ENCODE data around the gene PSMA7.

Gene PSMA7

GRCh38 chr20:62183426-62184142 lies 40.4 kb upstream of the PSMA7 start:
- no peaks in the 10 kb centered on the region for H3K9me3 ChIP-seq (ENCODE audit: insufficient read depth, low read length, severe bottlenecking)
- H3K27ac ChIP-seq (ENCODE audit: low read length) = peak overlapping the region; percentile 91
- H3K9ac ChIP-seq (ENCODE audit: low read depth, low read length) = peak overlapping the region; percentile 88
- peak overlapping the region; percentile 85 to 89 for H3K4me3 ChIP-seq (ENCODE audit: low read depth in 1 of 2, low read length in 2 of 2)
- peaks cover 15% of the 10 kb centered on the region for H3K36me3 ChIP-seq (ENCODE audit: insufficient read depth, low read length)
- no peak for TF ChIP-seq EZH2 (IDR thresholded peaks at IDR 0.05; ENCODE audit: borderline replicate concordance, low read depth, low read length, severe bottlenecking)
- TF ChIP-seq, protein P1, sequence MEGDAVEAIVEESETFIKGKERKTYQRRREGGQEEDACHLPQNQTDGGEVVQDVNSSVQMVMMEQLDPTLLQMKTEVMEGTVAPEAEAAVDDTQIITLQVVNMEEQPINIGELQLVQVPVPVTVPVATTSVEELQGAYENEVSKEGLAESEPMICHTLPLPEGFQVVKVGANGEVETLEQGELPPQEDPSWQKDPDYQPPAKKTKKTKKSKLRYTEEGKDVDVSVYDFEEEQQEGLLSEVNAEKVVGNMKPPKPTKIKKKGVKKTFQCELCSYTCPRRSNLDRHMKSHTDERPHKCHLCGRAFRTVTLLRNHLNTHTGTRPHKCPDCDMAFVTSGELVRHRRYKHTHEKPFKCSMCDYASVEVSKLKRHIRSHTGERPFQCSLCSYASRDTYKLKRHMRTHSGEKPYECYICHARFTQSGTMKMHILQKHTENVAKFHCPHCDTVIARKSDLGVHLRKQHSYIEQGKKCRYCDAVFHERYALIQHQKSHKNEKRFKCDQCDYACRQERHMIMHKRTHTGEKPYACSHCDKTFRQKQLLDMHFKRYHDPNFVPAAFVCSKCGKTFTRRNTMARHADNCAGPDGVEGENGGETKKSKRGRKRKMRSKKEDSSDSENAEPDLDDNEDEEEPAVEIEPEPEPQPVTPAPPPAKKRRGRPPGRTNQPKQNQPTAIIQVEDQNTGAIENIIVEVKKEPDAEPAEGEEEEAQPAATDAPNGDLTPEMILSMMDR (IDR thresholded peaks at IDR 0.05; ENCODE audit: borderline replicate concordance, extremely low read depth, low read length, poor library complexity, severe bottlenecking) = no peak
- H4K20me1 ChIP-seq (ENCODE audit: insufficient read depth, low read length) = peaks cover 16% of the 10 kb centered on the region; the same call in 1 of the 2 replicates
- H2AFZ ChIP-seq (ENCODE audit: low read depth, low read length) = peak overlapping the region; percentile 78
- H3K27me3 ChIP-seq (ENCODE audit: insufficient read depth, low read length, poor library complexity) = no peaks in the 10 kb centered on the region
- H3K4me2 ChIP-seq (ENCODE audit: insufficient read depth, low read length) = peak overlapping the region; percentile 93
- ATAC-seq (ENCODE audit: insufficient read depth, low read depth) (no peak), DNase-seq (no peak)
- H3K4me1 ChIP-seq (ENCODE audit: insufficient read depth, low read length) = peaks cover 32% of the 10 kb centered on the region
- H3K79me2 ChIP-seq (ENCODE audit: insufficient read depth, low read length) = peaks cover 58% of the 10 kb centered on the region

DNA sequence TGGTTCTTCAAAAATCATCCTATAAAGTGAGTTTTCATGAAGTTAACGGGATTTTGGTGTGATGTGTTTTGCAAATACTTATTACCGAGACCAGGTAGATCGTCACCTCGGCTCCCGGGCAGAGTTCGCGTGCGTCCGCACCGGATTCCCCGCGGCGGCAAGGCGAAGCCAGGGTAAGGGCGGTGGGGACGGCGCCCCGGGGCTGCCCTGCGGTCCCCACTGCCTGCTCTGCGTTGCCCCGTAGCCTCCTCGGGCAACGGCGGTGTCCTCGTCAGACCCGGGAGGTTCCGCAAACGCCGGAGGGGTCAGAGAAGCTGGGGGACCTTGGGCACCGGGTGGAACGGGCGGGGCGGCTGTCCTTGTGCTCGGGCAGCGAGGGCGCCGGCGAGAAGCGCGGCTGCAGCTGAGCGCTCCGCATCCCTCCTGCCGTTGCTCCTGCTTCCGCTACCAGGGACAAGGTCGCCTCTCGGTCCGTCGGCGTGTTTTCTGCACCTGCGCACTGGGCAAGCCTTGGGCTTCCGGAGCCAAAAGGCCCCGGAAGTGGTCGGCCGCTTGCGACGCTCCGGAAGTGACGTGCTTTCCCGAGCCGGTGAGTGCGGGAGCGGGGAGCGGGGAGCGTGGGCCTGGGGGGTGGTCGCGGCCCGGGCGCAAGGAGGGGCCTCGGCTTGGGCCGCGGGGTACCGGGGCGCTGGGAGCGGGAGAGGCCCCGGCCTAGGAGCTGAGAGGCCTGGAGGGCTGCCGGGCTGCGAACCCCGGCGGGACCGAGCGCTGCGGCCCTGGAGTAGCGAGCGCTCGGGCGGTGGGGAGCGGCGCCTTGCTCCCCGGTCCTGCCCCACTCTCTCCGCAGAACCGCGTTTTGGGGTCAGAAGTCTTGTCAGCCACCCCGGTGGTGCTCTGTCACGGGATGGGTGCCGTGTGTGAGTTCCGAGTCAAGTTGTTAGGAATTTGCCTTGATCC lies 39.6 kb upstream of the PSMA7 start, which contains the start of gene MTG2:
Gene MTG2 (plus strand): TSS at position 560 of the 957 bp plus-strand sequence. CDS start 10,393 bp downstream, outside the sequence.
- peak within 1 kb of the TSS; percentile 93 for H3K4me2 ChIP-seq (ENCODE audit: insufficient read depth, low read length)
- peak within 1 kb of the TSS; percentile 91 for H3K27ac ChIP-seq (ENCODE audit: low read length)
- H3K79me2 ChIP-seq (ENCODE audit: insufficient read depth, low read length) = peaks cover 50% of the 10 kb centered on the region
- DNase-seq = peak; percentile 97
- H4K20me1 ChIP-seq (ENCODE audit: insufficient read depth, low read length) = peaks cover 16% of the 10 kb centered on the region; the same call in 1 of the 2 replicates
- no peaks in the 10 kb centered on the region for H3K9me3 ChIP-seq (ENCODE audit: insufficient read depth, low read length, severe bottlenecking)
- H2AFZ ChIP-seq (ENCODE audit: low read depth, low read length) = peak within 1 kb of the TSS; percentile 95
- no peak for TF ChIP-seq EZH2 (IDR thresholded peaks at IDR 0.05; ENCODE audit: borderline replicate concordance, low read depth, low read length, severe bottlenecking)
- TF ChIP-seq, protein P1 (IDR thresholded peaks at IDR 0.05; ENCODE audit: borderline replicate concordance, extremely low read depth, low read length, poor library complexity, severe bottlenecking) = no peak
- peak within 1 kb of the TSS; percentile 85 to 89 for H3K4me3 ChIP-seq (ENCODE audit: low read depth in 1 of 2, low read length in 2 of 2)
- peaks cover 32% of the 10 kb centered on the region for H3K4me1 ChIP-seq (ENCODE audit: insufficient read depth, low read length)
- H3K27me3 ChIP-seq (ENCODE audit: insufficient read depth, low read length, poor library complexity) = no peaks in the 10 kb centered on the region
- H3K36me3 ChIP-seq (ENCODE audit: insufficient read depth, low read length) = peaks cover 17% of the 10 kb centered on the region
- ATAC-seq (ENCODE audit: insufficient read depth, low read depth) = peak; percentile 97
- H3K9ac ChIP-seq (ENCODE audit: low read depth, low read length) = peak within 1 kb of the TSS; percentile 88

GRCh38 chr20:62181808-62182207 lies 38.6 kb upstream of the PSMA7 start:
- peak overlapping the region; percentile 91 for H3K27ac ChIP-seq (ENCODE audit: low read length)
- peaks cover 30% of the 10 kb centered on the region for H3K4me1 ChIP-seq (ENCODE audit: insufficient read depth, low read length)
- H3K27me3 ChIP-seq (ENCODE audit: insufficient read depth, low read length, poor library complexity) = no peaks in the 10 kb centered on the region
- H2AFZ ChIP-seq (ENCODE audit: low read depth, low read length) = 0 out of 2 replicates have a peak overlapping the region, but pooled peaks have one; percentile 95
- H3K79me2 ChIP-seq (ENCODE audit: insufficient read depth, low read length) = peaks cover 41% of the 10 kb centered on the region
- peaks cover 17% of the 10 kb centered on the region for H3K36me3 ChIP-seq (ENCODE audit: insufficient read depth, low read length)
- ATAC-seq (ENCODE audit: insufficient read depth, low read depth) = no peak
- DNase-seq = no peak
- no peaks in the 10 kb centered on the region for H3K9me3 ChIP-seq (ENCODE audit: insufficient read depth, low read length, severe bottlenecking)
- TF ChIP-seq EZH2 (IDR thresholded peaks at IDR 0.05; ENCODE audit: borderline replicate concordance, low read depth, low read length, severe bottlenecking) = no peak
- TF ChIP-seq, protein P1 (IDR thresholded peaks at IDR 0.05; ENCODE audit: borderline replicate concordance, extremely low read depth, low read length, poor library complexity, severe bottlenecking) = no peak
- H3K9ac ChIP-seq (ENCODE audit: low read depth, low read length) = peak overlapping the region; percentile 88
- H4K20me1 ChIP-seq (ENCODE audit: insufficient read depth, low read length) = peaks cover 13% of the 10 kb centered on the region; the same call in 1 of the 2 replicates
- peak overlapping the region; percentile 93 for H3K4me2 ChIP-seq (ENCODE audit: insufficient read depth, low read length)
- H3K4me3 ChIP-seq (ENCODE audit: low read depth in 1 of 2, low read length in 2 of 2) = peak overlapping the region; percentile 85 to 89

Measured in DND-41 (cell line).